Measurements from ENCODE around the gene MPRIP. TPM values are rescaled to one million over a fixed set of nuclear protein-coding genes. Genes with fewer than 3 reads are reported as not detected.

Gene MPRIP
- total RNA-seq, 1 donor from 2014 or later, result 102 TPM

- DNase-seq (ENCODE audit: low read depth), result no peak
- no peak overlapping the region for H3K4me3 ChIP-seq (ENCODE audit: low read depth, low read length)
- TF ChIP-seq, protein P1, sequence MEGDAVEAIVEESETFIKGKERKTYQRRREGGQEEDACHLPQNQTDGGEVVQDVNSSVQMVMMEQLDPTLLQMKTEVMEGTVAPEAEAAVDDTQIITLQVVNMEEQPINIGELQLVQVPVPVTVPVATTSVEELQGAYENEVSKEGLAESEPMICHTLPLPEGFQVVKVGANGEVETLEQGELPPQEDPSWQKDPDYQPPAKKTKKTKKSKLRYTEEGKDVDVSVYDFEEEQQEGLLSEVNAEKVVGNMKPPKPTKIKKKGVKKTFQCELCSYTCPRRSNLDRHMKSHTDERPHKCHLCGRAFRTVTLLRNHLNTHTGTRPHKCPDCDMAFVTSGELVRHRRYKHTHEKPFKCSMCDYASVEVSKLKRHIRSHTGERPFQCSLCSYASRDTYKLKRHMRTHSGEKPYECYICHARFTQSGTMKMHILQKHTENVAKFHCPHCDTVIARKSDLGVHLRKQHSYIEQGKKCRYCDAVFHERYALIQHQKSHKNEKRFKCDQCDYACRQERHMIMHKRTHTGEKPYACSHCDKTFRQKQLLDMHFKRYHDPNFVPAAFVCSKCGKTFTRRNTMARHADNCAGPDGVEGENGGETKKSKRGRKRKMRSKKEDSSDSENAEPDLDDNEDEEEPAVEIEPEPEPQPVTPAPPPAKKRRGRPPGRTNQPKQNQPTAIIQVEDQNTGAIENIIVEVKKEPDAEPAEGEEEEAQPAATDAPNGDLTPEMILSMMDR (conservative IDR thresholded peaks at IDR 0.05; ENCODE audit: low read depth, low read length), result no peak
Observed at GRCh38 chr17:17104494-17104893, 62.2 kb downstream of the MPRIP start.

DNA sequence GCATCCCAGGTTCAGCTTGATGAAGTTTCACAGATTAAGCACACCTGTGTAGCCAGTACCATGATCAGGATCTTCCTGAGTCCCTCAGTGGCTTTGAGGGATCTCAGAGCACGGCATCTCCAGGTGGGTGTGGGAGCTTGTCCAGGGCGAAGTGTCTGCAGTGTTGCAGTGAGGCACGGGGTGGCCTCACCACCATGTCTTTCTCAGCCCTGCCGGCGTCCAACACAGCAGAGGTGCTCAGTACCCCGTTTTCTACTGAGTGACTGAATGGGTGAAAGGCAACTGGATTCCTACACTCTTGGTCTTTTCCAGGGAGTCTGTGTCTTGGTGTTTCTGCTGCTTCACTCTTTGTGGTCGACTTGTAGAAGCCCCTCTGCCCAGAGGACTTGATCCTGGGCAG is 63.7 kb downstream of the MPRIP start:
- TF ChIP-seq, protein P1 (conservative IDR thresholded peaks at IDR 0.05; ENCODE audit: low read depth, low read length), result no peak
- no peak overlapping the region for H3K4me3 ChIP-seq (ENCODE audit: low read depth, low read length)
- no peak for DNase-seq (ENCODE audit: low read depth)

DNA sequence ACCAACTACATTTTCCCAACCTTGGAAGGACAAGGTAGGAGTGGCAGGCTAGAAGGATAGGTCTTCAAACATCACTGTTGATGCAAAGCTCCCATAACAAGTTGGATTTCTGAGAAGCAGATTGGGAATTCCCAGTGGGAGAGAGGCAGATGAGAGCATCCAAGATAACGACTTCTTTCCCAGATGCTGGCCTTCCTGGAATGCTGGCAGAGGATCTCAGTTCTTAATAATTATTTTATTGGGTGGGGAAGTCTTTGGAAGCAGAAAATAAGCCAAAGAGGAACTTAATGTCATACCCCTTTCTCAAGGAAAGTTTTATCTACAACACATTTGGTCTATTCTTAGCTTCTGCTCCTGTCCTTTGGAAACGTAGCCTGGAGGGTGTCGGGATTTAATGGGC is 64.5 kb downstream of the MPRIP start:
- no peak for DNase-seq (ENCODE audit: low read depth)
- TF ChIP-seq, protein P1 (conservative IDR thresholded peaks at IDR 0.05; ENCODE audit: low read depth, low read length), result no peak
- no peak overlapping the region for H3K4me3 ChIP-seq (ENCODE audit: low read depth, low read length)

DNA sequence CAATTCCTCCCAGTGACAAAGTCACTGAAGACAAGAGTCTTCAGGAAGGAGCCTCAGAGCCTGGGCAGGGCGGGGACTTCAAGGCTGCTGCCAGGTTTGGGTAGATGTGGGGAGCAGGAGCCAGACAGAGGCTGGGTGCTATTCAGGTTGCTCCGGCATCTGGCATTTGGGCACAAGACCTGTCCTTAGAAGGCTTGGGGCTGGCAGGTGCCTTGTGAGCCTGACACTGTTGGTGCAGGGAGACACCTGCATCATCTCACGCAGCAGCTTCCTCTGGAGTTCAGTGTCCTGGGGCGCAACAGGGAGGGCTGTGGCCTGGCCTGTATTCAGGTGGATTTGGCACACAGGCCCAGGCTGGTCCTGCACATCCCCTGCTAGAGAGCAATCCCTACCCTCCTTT is 65.0 kb downstream of the MPRIP start:
- DNase-seq (ENCODE audit: low read depth), result no peak
- TF ChIP-seq, protein P1 (conservative IDR thresholded peaks at IDR 0.05; ENCODE audit: low read depth, low read length), result no peak

DNA sequence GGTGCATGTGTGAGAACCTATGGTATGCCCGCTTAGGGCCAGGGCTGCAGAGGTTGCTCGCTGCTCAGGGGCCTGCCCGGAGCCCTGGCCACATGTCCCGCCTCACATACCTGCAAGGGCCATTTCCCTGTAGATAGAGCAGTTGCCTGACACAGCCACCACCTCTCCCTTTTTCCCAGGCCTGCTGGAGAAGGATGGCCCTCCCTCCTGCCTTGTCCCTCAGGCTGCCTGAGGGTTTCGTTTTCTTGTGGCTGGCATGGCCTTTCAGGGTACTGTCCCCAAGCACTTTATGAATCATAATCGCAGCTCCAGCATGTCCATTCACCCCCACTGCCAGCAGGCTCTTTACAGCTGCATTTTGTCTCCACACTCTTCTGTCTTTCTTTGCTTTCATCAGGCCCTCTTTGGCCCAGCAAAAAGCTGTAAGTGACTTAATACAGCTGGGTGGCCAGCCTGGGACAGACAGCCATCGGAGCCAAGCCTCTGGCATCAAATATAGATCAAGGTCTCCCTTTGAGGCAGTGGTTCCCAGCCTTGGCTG is 65.7 kb downstream of the MPRIP start:
- no peak for DNase-seq (ENCODE audit: low read depth)
- TF ChIP-seq, protein P1 (conservative IDR thresholded peaks at IDR 0.05; ENCODE audit: low read depth, low read length), result no peak
- no peak overlapping the region for H3K4me3 ChIP-seq (ENCODE audit: low read depth, low read length)

More for the DNA sequence above, 65.0 kb downstream of the MPRIP start:
- no peak overlapping the region for H3K4me3 ChIP-seq (ENCODE audit: low read depth, low read length)

GRCh38 chr17:17108451-17109049 is 66.3 kb downstream of the MPRIP start:
- no peak for DNase-seq (ENCODE audit: low read depth)
- TF ChIP-seq, protein P1 (conservative IDR thresholded peaks at IDR 0.05; ENCODE audit: low read depth, low read length), result no peak
- no peak overlapping the region for H3K4me3 ChIP-seq (ENCODE audit: low read depth, low read length)

GRCh38 chr17:17109256-17109655 is 67.0 kb downstream of the MPRIP start:
- TF ChIP-seq, protein P1 (conservative IDR thresholded peaks at IDR 0.05; ENCODE audit: low read depth, low read length), result peak; percentile 28
- DNase-seq (ENCODE audit: low read depth), result no peak
- H3K4me3 ChIP-seq (ENCODE audit: low read depth, low read length), result no peak overlapping the region

Data from epithelial cell of proximal tubule (primary cell).